GM12865 (cell line): ENCODE data around the gene FAXDC2.

Source experiments
- DNase-seq: peaks from one replicate; pipeline ENCODE4 v3.0.0; 2010; ENCODE audit warnings: low read depth
- H3K4me3 ChIP-seq: 2 replicates; pipeline ENCODE4 v1.5.1; 2011; ENCODE audit warnings: mild to moderate bottlenecking, low read depth, low read length, control low read depth
- CTCF ChIP-seq: IDR thresholded peaks from 2 replicates; pipeline ENCODE4 v1.5.1; 2011; ENCODE audit warnings: low read length, control low read depth, low read depth, inconsistent platforms; ENCODE audit not compliant: insufficient read depth; ENCODE audit errors: missing control alignments

The FAXDC2 gene

GRCh38 chr5:154813736-154814135 is 36.7 kb downstream of the FAXDC2 start:
- no peak for TF ChIP-seq CTCF
- no peak for DNase-seq
- no peak overlapping the region for H3K4me3 ChIP-seq

GRCh38 chr5:154813158-154813557 is 37.2 kb downstream of the FAXDC2 start:
- DNase-seq: no peak
- no peak overlapping the region for H3K4me3 ChIP-seq
- TF ChIP-seq CTCF: no peak

- DNase-seq: peak; percentile 75
- peak; percentile 77 for TF ChIP-seq CTCF
- no peak overlapping the region for H3K4me3 ChIP-seq
Observed at GRCh38 chr5:154811653-154812465, 38.5 kb downstream of the FAXDC2 start.

GRCh38 chr5:154811239-154811638 is 39.2 kb downstream of the FAXDC2 start:
- H3K4me3 ChIP-seq: no peak overlapping the region
- no peak for DNase-seq
- no peak for TF ChIP-seq CTCF

GRCh38 chr5:154806176-154806575 is 44.2 kb downstream of the FAXDC2 start:
- H3K4me3 ChIP-seq: no peak overlapping the region
- no peak for TF ChIP-seq CTCF
- DNase-seq: no peak

GRCh38 chr5:154802050-154802449 is 48.4 kb downstream of the FAXDC2 start:
- DNase-seq: no peak
- TF ChIP-seq CTCF: no peak
- H3K4me3 ChIP-seq: no peak overlapping the region

- H3K4me3 ChIP-seq: no peak overlapping the region
- TF ChIP-seq CTCF: no peak
- no peak for DNase-seq
Observed at GRCh38 chr5:154801083-154801482, 49.3 kb downstream of the FAXDC2 start.
